ENCODE measurements around the gene SFMBT2. TPM values are rescaled to one million over a fixed set of nuclear protein-coding genes. Genes with fewer than 3 reads are reported as not detected.
"Not testable (repeated sequence)": the region's sequence is repeated elsewhere in the genome, so short reads cannot be mapped to it uniquely, and the experiment has no call there.

SFMBT2 gene
- total and polyA plus RNA-seq, 5 donors from 2014 or later, result 1.3 to 21.2 (median 1.6) TPM

DNA sequence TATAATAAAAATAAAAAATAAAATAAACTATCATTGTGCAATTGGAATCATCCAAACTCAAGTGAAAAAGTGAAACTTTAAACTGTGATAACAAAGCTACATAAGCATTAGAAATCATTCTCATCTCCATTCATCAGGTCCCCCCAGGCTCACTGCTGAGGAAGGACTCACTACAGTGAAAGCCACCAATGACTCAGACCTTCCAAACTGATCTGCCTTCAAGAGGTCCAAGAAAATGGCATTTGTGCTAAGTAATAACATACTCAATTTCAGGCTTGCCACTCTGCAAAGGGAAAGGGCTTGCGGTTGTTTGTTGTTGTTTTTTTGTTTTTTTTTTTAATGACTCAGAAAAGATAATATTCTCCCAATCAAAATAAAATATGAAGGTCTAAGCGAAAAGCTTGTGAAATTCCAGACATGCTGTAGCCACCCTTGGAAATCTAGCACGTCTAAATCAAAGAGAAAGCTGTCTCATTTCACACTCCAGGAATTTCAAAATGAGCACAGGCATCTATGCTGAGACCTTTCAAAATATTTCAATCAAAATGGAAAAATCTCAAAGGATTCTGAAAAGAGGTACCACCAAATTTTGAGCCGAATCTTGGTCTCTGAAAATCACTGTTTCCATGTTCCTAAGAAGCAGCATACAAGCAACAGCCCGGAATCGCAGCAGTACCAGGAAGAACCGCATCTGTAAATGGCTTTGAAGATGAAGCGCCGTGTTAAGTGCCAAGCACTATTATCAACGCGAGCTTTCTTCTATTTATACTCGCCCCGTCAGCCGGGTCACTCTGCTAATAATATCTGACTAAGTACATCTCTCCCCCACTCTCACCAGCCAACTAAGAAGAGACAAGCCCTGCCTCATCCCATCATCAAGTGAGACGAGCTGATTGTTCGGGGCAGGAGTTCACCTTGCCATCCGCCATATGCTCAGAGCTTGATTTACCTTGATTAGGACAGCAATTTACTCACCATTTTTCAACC is 13.5 kb downstream of the SFMBT2 start:
- Histone ChIP-seq H3K36me3 (ENCODE audit: control insufficient read depth, insufficient read depth, low read length) (no peaks in the 10 kb centered on the region), H3K4me1 (ENCODE audit: control insufficient read depth, insufficient read depth, low read length, poor library complexity, severe bottlenecking) (no peaks in the 10 kb centered on the region), H3K4me3 (ENCODE audit: low read depth, low read length) (no peak overlapping the region), H3K27me3 (ENCODE audit: control insufficient read depth, insufficient read depth, low read length) (no peaks in the 10 kb centered on the region), H3K9me3 (ENCODE audit: control insufficient read depth in 2 of 2, low read length in 2 of 2) (no peaks in the 10 kb centered on the region), H3K27ac (ENCODE audit: insufficient read depth, low read length, poor library complexity, severe bottlenecking) (no peak overlapping the region)
- peak overlapping the region in 1 of 3 donors; percentile 12 for H3K27ac Mint-ChIP-seq
- no peak overlapping the region for H3K4me3 Mint-ChIP-seq
- H3K27me3 Mint-ChIP-seq, result no peaks in the 10 kb centered on the region
- H3K9me3 Mint-ChIP-seq, result no peaks in the 10 kb centered on the region
- peaks cover 11 to 42% (median 36%) of the 10 kb centered on the region in 4 donors for H3K4me1 Mint-ChIP-seq
- H3K36me3 Mint-ChIP-seq, result peaks cover 21% of the 10 kb centered on the region
- ATAC-seq (ENCODE audit: low read depth in 2 of 2), result no peak
- DNase-seq, result no peak

DNA sequence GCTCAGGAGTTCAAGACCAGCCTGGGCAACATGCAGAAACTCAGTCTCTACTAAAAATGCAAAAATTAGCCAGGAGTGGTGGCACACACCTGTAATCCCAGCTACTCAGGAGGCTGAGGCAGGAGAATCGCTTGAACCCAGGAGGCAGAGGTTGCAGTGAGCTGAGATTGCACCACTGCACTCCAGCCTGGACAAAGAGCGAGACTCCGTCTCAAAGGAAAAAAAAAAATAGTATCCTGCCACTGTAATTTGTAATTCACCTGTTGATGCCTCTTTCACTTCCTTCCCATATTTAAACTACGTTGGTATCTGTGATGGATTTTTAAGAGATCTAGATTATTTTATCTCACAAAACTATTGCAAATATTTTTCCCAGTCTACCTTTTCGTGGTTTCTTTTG is 18.5 kb downstream of the SFMBT2 start:
- not testable (repeated sequence) for H3K36me3 ChIP-seq (ENCODE audit: control insufficient read depth, insufficient read depth, low read length); H3K27me3 ChIP-seq (ENCODE audit: control insufficient read depth, insufficient read depth, low read length); ATAC-seq (ENCODE audit: low read depth in 2 of 2); DNase-seq; H3K9me3 Mint-ChIP-seq; H3K9me3 ChIP-seq (ENCODE audit: control insufficient read depth in 2 of 2, low read length in 2 of 2); H3K4me3 ChIP-seq (ENCODE audit: low read depth, low read length); H3K27ac ChIP-seq (ENCODE audit: insufficient read depth, low read length, poor library complexity, severe bottlenecking); H3K4me3 Mint-ChIP-seq; H3K36me3 Mint-ChIP-seq; H3K27me3 Mint-ChIP-seq
- Mint-ChIP-seq H3K4me1 (peaks cover 17 to 57% (median 32%) of the 10 kb centered on the region in 4 donors), H3K27ac (peak overlapping the region in 1 of 3 donors; percentile 70)
- H3K4me1 ChIP-seq (ENCODE audit: control insufficient read depth, insufficient read depth, low read length, poor library complexity, severe bottlenecking), result peaks cover 13% of the 10 kb centered on the region

DNA sequence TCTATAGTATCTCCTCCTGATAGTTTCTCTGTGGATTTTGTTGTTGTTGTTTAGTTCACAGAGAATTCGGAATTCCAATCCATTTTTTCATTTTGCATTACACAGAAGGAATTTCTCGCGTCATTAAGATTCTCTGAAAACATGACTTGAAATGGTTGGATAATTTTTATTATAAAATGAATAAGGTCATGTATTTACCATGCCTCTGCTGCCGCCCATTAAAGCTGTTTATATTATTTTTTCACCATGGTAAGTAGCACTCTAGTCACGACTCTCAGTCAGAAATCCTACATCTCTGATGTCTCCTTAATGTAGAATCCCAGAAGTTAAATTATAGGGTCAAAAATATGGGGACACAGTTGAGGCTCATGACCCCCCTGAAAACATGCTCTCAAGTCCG is 19.1 kb downstream of the SFMBT2 start:
- Histone ChIP-seq H3K27ac (ENCODE audit: insufficient read depth, low read length, poor library complexity, severe bottlenecking) (no peak overlapping the region), H3K4me3 (ENCODE audit: low read depth, low read length) (no peak overlapping the region), H3K27me3 (ENCODE audit: control insufficient read depth, insufficient read depth, low read length) (no peaks in the 10 kb centered on the region), H3K4me1 (ENCODE audit: control insufficient read depth, insufficient read depth, low read length, poor library complexity, severe bottlenecking) (peaks cover 13% of the 10 kb centered on the region), H3K36me3 (ENCODE audit: control insufficient read depth, insufficient read depth, low read length) (no peaks in the 10 kb centered on the region), H3K9me3 (ENCODE audit: control insufficient read depth in 2 of 2, low read length in 2 of 2) (no peaks in the 10 kb centered on the region)
- H3K9me3 Mint-ChIP-seq, result no peaks in the 10 kb centered on the region
- DNase-seq, result no peak
- H3K36me3 Mint-ChIP-seq, result peaks cover 7% of the 10 kb centered on the region
- no peak overlapping the region for H3K4me3 Mint-ChIP-seq
- no peak overlapping the region for H3K27ac Mint-ChIP-seq
- ATAC-seq (ENCODE audit: low read depth in 2 of 2), result no peak
- peaks cover 17 to 58% (median 33%) of the 10 kb centered on the region in 4 donors for H3K4me1 Mint-ChIP-seq
- H3K27me3 Mint-ChIP-seq, result no peaks in the 10 kb centered on the region

DNA sequence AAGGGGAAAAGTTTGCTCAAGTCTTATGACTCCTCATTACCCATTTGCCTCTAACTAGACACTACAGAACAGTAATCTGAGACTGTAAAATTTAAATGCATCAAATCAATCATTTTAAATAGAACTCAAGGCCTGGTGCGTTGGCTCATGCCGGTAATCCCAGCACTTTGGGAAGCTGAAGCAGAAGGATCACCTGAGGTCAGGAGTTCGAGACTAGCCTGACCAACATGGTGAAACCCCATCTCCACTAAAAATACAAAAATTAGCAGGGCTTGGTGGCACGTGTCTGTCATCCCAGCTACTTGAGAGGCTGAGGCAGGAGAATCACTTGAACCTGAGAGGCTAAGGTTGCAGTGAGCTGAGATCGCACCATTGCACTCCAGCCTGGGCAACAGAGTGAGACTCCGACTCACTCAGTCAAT is 20.1 kb downstream of the SFMBT2 start:
- not testable (repeated sequence) for H3K9me3 Mint-ChIP-seq; H3K27ac Mint-ChIP-seq; H3K27ac ChIP-seq (ENCODE audit: insufficient read depth, low read length, poor library complexity, severe bottlenecking); DNase-seq; H3K27me3 Mint-ChIP-seq; H3K4me3 ChIP-seq (ENCODE audit: low read depth, low read length); H3K36me3 Mint-ChIP-seq; ATAC-seq (ENCODE audit: low read depth in 2 of 2); H3K27me3 ChIP-seq (ENCODE audit: control insufficient read depth, insufficient read depth, low read length); H3K36me3 ChIP-seq (ENCODE audit: control insufficient read depth, insufficient read depth, low read length); H3K9me3 ChIP-seq (ENCODE audit: control insufficient read depth in 2 of 2, low read length in 2 of 2)
- H3K4me1 Mint-ChIP-seq, result peaks cover 17 to 55% (median 35%) of the 10 kb centered on the region in 4 donors
- H3K4me3 Mint-ChIP-seq, result peak overlapping the region in 1 of 4 donors; percentile 2
- H3K4me1 ChIP-seq (ENCODE audit: control insufficient read depth, insufficient read depth, low read length, poor library complexity, severe bottlenecking), result peaks cover 13% of the 10 kb centered on the region

DNA sequence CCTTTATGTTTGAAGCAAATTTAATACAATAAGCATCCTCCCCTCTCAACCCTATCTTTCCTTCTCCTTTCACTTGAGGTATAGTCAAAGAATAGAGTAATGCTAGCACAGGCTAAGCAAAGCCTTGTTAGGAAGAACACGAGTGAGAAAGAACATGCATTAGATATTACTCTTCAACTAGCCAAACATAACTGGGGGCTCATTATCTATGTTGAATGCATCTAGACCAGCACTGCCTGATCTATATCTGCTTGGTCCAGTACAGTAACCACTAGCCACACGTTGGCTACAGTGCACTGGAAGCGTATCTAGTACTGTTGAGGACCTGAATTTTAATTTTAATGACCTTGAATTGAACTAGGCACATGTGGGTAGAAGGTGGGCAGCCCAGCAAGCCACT is 21.0 kb downstream of the SFMBT2 start:
- Histone ChIP-seq H3K27ac (ENCODE audit: insufficient read depth, low read length, poor library complexity, severe bottlenecking) (no peak overlapping the region), H3K4me1 (ENCODE audit: control insufficient read depth, insufficient read depth, low read length, poor library complexity, severe bottlenecking) (peaks cover 13% of the 10 kb centered on the region), H3K4me3 (ENCODE audit: low read depth, low read length) (peak overlapping the region; percentile 12), H3K27me3 (ENCODE audit: control insufficient read depth, insufficient read depth, low read length) (no peaks in the 10 kb centered on the region), H3K9me3 (ENCODE audit: control insufficient read depth in 2 of 2, low read length in 2 of 2) (no peaks in the 10 kb centered on the region), H3K36me3 (ENCODE audit: control insufficient read depth, insufficient read depth, low read length) (no peaks in the 10 kb centered on the region)
- Mint-ChIP-seq H3K4me3 (peak overlapping the region in 3 of 4 donors; percentile 2 to 23 (median 5)), H3K27ac (peak overlapping the region; percentile 21 to 53 (median 37)), H3K4me1 (peaks cover 17 to 53% (median 37%) of the 10 kb centered on the region in 4 donors), H3K9me3 (no peaks in the 10 kb centered on the region), H3K27me3 (no peaks in the 10 kb centered on the region), H3K36me3 (no peaks in the 10 kb centered on the region)
- no peak for ATAC-seq (ENCODE audit: low read depth in 2 of 2)
- no peak for DNase-seq

DNA sequence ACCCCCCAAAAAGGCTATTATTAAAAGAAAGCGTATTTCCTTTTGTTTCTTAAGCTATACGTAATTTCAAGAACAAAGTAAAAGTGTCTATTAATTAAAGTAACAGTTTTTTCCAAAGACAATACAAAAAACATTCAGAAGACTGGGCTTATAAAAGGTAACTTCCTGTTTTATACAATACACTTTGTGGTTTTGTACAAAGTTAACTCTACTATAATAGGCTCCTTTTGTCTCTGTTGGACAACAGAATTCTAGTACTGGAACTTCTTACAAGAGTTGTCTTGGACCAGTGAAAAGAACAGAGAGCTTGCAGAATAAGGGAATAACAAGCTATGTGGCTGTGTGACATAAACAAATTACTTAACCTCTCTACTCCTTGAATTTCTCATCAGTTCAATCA is 21.5 kb downstream of the SFMBT2 start:
- peaks cover 13% of the 10 kb centered on the region for H3K4me1 ChIP-seq (ENCODE audit: control insufficient read depth, insufficient read depth, low read length, poor library complexity, severe bottlenecking)
- H3K9me3 ChIP-seq (ENCODE audit: control insufficient read depth in 2 of 2, low read length in 2 of 2), result no peaks in the 10 kb centered on the region
- H3K27me3 ChIP-seq (ENCODE audit: control insufficient read depth, insufficient read depth, low read length), result no peaks in the 10 kb centered on the region
- DNase-seq (peak in 1 of 3 donors; percentile 30), ATAC-seq (ENCODE audit: low read depth in 2 of 2) (no peak)
- Mint-ChIP-seq H3K27ac (peak overlapping the region; percentile 21 to 37 (median 22)), H3K27me3 (no peaks in the 10 kb centered on the region), H3K36me3 (no peaks in the 10 kb centered on the region), H3K9me3 (no peaks in the 10 kb centered on the region), H3K4me1 (peaks cover 17 to 53% (median 36%) of the 10 kb centered on the region in 4 donors), H3K4me3 (peak overlapping the region in 3 of 4 donors; percentile 5 to 23 (median 8))
- H3K36me3 ChIP-seq (ENCODE audit: control insufficient read depth, insufficient read depth, low read length), result no peaks in the 10 kb centered on the region
- H3K27ac ChIP-seq (ENCODE audit: insufficient read depth, low read length, poor library complexity, severe bottlenecking), result peak overlapping the region; percentile 41
- peak overlapping the region; percentile 45 for H3K4me3 ChIP-seq (ENCODE audit: low read depth, low read length)

DNA sequence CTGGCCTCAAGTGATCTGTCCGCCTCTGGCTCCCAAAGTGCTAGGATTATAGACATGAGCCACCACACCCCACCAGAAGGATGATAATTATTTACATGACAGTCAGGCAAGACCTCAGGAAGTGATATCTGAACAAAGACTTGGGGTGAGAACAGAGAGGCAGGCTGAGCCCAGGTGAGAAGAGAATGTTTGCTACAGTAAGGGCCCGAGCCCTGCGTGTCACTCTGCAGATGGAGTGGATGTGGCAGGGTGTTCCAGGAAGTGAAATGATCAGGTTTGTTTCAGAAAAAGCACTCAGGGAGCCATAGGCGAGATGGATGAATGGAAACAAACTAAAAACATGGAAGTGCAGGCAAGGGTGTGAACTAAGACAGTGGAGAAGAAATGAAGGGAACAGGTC is 22.2 kb downstream of the SFMBT2 start:
- Mint-ChIP-seq H3K27ac (peak overlapping the region; percentile 83 to 96 (median 88)), H3K9me3 (no peaks in the 10 kb centered on the region), H3K27me3 (no peaks in the 10 kb centered on the region), H3K4me3 (peak overlapping the region in 3 of 4 donors; percentile 69 to 77 (median 76)), H3K4me1 (peaks cover 17 to 54% (median 37%) of the 10 kb centered on the region in 4 donors), H3K36me3 (no peaks in the 10 kb centered on the region)
- H3K4me3 ChIP-seq (ENCODE audit: low read depth, low read length), result peak overlapping the region; percentile 45
- H3K9me3 ChIP-seq (ENCODE audit: control insufficient read depth in 2 of 2, low read length in 2 of 2), result no peaks in the 10 kb centered on the region
- no peaks in the 10 kb centered on the region for H3K27me3 ChIP-seq (ENCODE audit: control insufficient read depth, insufficient read depth, low read length)
- no peaks in the 10 kb centered on the region for H3K36me3 ChIP-seq (ENCODE audit: control insufficient read depth, insufficient read depth, low read length)
- DNase-seq (peak in 2 of 3 donors; percentile 27 to 87), ATAC-seq (ENCODE audit: low read depth in 2 of 2) (peak; percentile 90 to 94)
- H3K27ac ChIP-seq (ENCODE audit: insufficient read depth, low read length, poor library complexity, severe bottlenecking), result peak overlapping the region; percentile 41
- peaks cover 14% of the 10 kb centered on the region for H3K4me1 ChIP-seq (ENCODE audit: control insufficient read depth, insufficient read depth, low read length, poor library complexity, severe bottlenecking)
